Ishikawa (cell line): ENCODE data around the gene TRABD.

ENCODE experiments used
- CEBPB ChIP-seq: IDR thresholded peaks from 2 replicates; pipeline ENCODE4 v1.6.1; 2012
- CREB1 ChIP-seq: IDR thresholded peaks from 2 replicates; pipeline ENCODE4 v1.6.1; 2012; ENCODE audit warnings: low read depth
- EGR1 ChIP-seq: IDR thresholded peaks from 2 replicates; pipeline ENCODE4 v1.6.1; 2012
- EP300 ChIP-seq: IDR thresholded peaks from 2 replicates; pipeline ENCODE4 v1.6.1; 2012; ENCODE audit warnings: borderline replicate concordance
- FOXM1 ChIP-seq: IDR thresholded peaks from 2 replicates; pipeline ENCODE4 v1.6.1; 2012; ENCODE audit warnings: low read depth, borderline replicate concordance
- NFIC ChIP-seq: IDR thresholded peaks from 2 replicates; pipeline ENCODE4 v1.6.1; 2012
- RAD21 ChIP-seq: IDR thresholded peaks from 2 replicates; pipeline ENCODE4 v1.6.1; 2012; ENCODE audit warnings: low read depth
- TAF1 ChIP-seq: IDR thresholded peaks from 2 replicates; pipeline ENCODE4 v1.6.1; 2012; ENCODE audit warnings: low read depth, mild to moderate bottlenecking
- TCF12 ChIP-seq: IDR thresholded peaks from 2 replicates; pipeline ENCODE4 v1.6.1; 2012; ENCODE audit warnings: low read depth
- TEAD4 ChIP-seq: IDR thresholded peaks from 2 replicates; pipeline ENCODE4 v1.6.1; 2012
- YY1 ChIP-seq: IDR thresholded peaks from 2 replicates; pipeline ENCODE4 v1.6.1; 2012; ENCODE audit warnings: low read depth
- ZBTB7A ChIP-seq: IDR thresholded peaks from 2 replicates; pipeline ENCODE4 v1.6.1; 2012; ENCODE audit warnings: low read depth
- TF ChIP-seq, protein P1 (sequence below): IDR thresholded peaks from 2 replicates; pipeline ENCODE4 v1.6.1; 2012
- TF ChIP-seq, protein P2 (sequence below): IDR thresholded peaks from 2 replicates; pipeline ENCODE4 v1.6.1; 2012
- TF ChIP-seq, protein P3 (sequence below): IDR thresholded peaks from 2 replicates; pipeline ENCODE4 v1.6.1; 2012; ENCODE audit warnings: low read depth, mild to moderate bottlenecking

TRABD gene

DNA sequence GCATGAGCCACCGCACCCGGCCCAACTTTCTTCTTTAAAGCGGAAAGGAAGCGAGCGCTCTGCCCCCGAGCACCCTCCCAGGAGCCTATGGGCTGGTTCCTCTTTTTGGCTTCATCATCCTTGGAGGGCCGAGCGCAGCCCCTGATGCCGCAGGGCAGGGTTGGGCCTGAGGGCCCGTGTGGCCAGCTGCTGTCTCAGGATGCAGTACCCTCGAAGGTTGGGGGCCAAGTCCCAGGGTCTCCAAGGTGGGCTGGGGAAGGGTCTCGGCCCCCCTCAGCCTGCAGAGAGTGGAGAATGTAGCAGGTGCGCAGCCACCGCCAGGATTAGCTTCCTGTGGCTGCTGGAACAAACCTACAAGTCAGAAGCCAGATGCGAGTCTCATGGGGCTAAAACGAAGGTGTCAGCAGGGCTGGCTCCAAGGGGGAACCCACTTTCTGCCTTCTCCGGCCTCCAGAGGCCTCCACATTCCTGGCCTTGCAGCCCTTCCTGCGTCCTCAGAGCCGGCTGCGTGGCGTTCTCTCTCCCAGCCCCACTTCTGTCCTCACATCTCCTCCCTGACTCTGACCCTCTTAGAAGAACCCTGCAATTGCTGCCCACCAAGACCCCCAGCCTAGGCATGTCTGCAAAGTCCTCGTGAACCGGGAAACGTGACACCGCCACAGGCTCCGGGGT is 12.3 kb upstream of the TRABD start:
- no peak for TF ChIP-seq EGR1
- TF ChIP-seq TAF1: no peak
- TF ChIP-seq, protein P1, sequence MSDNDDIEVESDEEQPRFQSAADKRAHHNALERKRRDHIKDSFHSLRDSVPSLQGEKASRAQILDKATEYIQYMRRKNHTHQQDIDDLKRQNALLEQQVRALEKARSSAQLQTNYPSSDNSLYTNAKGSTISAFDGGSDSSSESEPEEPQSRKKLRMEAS: no peak
- TF ChIP-seq CEBPB: no peak
- no peak for TF ChIP-seq EP300
- no peak for TF ChIP-seq CREB1
- TF ChIP-seq, protein P2, sequence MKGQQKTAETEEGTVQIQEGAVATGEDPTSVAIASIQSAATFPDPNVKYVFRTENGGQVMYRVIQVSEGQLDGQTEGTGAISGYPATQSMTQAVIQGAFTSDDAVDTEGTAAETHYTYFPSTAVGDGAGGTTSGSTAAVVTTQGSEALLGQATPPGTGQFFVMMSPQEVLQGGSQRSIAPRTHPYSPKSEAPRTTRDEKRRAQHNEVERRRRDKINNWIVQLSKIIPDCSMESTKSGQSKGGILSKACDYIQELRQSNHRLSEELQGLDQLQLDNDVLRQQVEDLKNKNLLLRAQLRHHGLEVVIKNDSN: no peak
- no peak for TF ChIP-seq RAD21
- no peak for TF ChIP-seq YY1
- no peak for TF ChIP-seq FOXM1
- TF ChIP-seq, protein P3, sequence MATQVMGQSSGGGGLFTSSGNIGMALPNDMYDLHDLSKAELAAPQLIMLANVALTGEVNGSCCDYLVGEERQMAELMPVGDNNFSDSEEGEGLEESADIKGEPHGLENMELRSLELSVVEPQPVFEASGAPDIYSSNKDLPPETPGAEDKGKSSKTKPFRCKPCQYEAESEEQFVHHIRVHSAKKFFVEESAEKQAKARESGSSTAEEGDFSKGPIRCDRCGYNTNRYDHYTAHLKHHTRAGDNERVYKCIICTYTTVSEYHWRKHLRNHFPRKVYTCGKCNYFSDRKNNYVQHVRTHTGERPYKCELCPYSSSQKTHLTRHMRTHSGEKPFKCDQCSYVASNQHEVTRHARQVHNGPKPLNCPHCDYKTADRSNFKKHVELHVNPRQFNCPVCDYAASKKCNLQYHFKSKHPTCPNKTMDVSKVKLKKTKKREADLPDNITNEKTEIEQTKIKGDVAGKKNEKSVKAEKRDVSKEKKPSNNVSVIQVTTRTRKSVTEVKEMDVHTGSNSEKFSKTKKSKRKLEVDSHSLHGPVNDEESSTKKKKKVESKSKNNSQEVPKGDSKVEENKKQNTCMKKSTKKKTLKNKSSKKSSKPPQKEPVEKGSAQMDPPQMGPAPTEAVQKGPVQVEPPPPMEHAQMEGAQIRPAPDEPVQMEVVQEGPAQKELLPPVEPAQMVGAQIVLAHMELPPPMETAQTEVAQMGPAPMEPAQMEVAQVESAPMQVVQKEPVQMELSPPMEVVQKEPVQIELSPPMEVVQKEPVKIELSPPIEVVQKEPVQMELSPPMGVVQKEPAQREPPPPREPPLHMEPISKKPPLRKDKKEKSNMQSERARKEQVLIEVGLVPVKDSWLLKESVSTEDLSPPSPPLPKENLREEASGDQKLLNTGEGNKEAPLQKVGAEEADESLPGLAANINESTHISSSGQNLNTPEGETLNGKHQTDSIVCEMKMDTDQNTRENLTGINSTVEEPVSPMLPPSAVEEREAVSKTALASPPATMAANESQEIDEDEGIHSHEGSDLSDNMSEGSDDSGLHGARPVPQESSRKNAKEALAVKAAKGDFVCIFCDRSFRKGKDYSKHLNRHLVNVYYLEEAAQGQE: no peak
- no peak for TF ChIP-seq ZBTB7A
- TF ChIP-seq TEAD4: no peak
- TF ChIP-seq TCF12: no peak
- TF ChIP-seq NFIC: no peak

DNA sequence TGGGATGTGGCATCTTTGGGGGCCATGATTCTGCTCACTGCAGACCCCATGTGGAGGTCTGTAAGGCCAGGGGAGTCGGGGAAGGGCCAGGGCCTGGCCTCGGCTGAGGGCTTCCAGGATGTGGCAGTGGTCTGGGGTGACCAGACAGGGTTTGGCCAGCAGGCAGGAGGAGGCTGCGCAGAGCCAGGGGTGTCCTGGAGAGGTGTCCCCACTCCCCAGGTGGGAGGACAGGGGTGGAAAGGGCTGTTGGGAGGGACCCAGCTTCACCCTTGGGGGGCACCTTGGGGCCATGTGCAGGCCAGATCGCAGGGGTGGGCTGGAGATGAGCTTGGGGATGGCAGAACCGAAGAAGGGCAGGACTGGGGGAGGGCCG is 11.7 kb upstream of the TRABD start:
- TF ChIP-seq EP300 (no peak), NFIC (no peak), CEBPB (no peak), ZBTB7A (no peak), CREB1 (no peak), TEAD4 (no peak), EGR1 (no peak)
- TF ChIP-seq, protein P3: no peak
- TF ChIP-seq, protein P2: no peak
- TF ChIP-seq, protein P1: no peak

DNA sequence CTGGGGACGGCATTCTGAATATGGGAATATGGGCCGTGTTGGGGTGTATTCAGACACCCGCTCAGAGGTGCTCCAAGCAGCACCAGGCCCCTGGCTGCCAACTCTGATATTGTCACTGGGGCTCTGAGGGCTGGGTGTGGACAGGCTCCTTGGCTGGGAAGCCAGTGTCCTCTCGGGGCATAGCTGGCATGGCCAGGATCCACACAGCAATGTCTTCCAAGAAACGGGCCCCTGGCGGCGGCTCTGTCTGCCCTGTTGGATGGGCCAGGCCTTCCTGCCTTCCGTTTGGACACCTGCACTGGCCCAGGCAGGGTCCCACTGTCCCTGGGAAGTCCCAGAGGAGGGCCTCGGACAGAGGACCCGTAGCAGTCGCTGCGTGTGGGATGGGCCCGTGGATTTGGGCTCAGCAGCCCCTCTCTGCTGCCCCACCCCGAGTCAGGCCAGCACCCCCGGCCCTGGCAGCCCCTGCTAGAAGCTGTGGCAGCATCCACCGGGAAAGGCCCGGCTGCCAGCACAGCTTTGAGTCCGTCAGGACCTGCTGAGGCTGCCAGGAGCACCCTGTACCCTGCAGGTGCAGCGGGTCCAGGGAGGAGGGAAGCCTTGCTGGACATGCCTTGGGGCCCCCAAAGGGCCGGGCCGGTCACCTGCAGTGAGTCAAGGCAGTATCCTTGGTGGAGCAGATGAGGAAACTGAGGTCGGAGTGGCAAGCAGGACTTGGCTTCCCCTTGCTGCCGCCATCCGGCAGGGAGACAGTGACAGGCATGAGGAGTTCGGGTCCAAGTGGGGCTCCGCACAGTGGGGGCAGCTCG is 11.1 kb upstream of the TRABD start:
- TF ChIP-seq CREB1 (no peak), ZBTB7A (no peak), TAF1 (no peak), RAD21 (no peak), TEAD4 (no peak), CEBPB (no peak), TCF12 (no peak)
- TF ChIP-seq, protein P2: no peak
- TF ChIP-seq, protein P3: no peak

DNA sequence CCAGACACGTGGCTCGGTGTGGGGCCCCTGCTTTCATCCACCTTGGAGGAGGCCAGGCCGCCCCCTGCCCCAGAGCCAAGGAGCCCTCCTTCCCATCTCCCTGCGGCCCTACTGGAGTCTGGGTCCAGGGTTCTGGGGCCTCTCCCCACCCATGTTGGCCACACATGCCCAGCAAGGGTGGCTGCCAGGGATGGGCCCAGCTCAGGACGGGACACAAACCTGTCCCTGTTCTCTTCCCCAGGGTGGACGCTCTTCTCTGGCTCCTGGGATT is 10.6 kb upstream of the TRABD start:
- TF ChIP-seq TCF12 (no peak), CREB1 (no peak), NFIC (no peak), EP300 (no peak), RAD21 (no peak), TAF1 (no peak), FOXM1 (no peak), CEBPB (no peak), ZBTB7A (no peak), TEAD4 (no peak), EGR1 (no peak), YY1 (no peak)
- TF ChIP-seq, protein P3: no peak
- TF ChIP-seq, protein P1: no peak
- TF ChIP-seq, protein P2: no peak
